CD4-positive, alpha-beta memory T cell (primary cell): ENCODE measurements around the gene OR2B6. TPM values are rescaled to one million over a fixed set of nuclear protein-coding genes. Genes with fewer than 3 reads are reported as not detected.
"Not testable (repeated sequence)": the region's sequence is repeated elsewhere in the genome, so short reads cannot be mapped to it uniquely, and the experiment has no call there.

ENCODE experiments used
- CTCF ChIA-PET: fragments of 350-600 bp; sonication (Branson Sonifier 250); formaldehyde crosslinking; loops from one replicate; lab custom pipeline; 2021; ENCODE audit warnings: inconsistent platforms; ENCODE audit not compliant: partially characterized antibody; lab: Charles Lee
- POLR2A ChIA-PET: fragments of 350-600 bp; sonication (Branson Sonifier 250); formaldehyde crosslinking; loops from one replicate; lab custom pipeline; 2021; ENCODE audit not compliant: partially characterized antibody; lab: Charles Lee
- DNase-seq, 5 donors: peaks; one replicate each; pipeline versions ENCODE4 v3.0.0 to v3.0.0-alpha.2; 2020 to 2022; ENCODE audit warnings: mixed read lengths in 1 of 5
- H3K27ac ChIP-seq: one replicate; pipeline ENCODE4 v1.7.0; 2013; ENCODE audit warnings: low read depth, low read length
- H3K27me3 ChIP-seq: 2 replicates; pipeline ENCODE4 v1.7.0; 2013; ENCODE audit warnings: mild to moderate bottlenecking, low read length, moderate library complexity; ENCODE audit not compliant: insufficient read depth
- H3K36me3 ChIP-seq: 2 replicates; pipeline ENCODE4 v1.7.0; 2013; ENCODE audit warnings: mild to moderate bottlenecking, low read length, moderate library complexity; ENCODE audit not compliant: insufficient read depth
- H3K4me1 ChIP-seq: 2 replicates; pipeline ENCODE4 v1.7.0; 2013; ENCODE audit warnings: mild to moderate bottlenecking, low read length, moderate library complexity; ENCODE audit not compliant: insufficient read depth
- H3K4me3 ChIP-seq, 2 donors: one replicate each; pipeline ENCODE4 v1.7.0; 2013; ENCODE audit warnings: low read length in 2 of 2, mild to moderate bottlenecking in 1 of 2
- H3K9me3 ChIP-seq, 2 donors: one replicate each; pipeline ENCODE4 v1.7.0; 2013; ENCODE audit warnings: low read length in 2 of 2, control low read depth in 1 of 2; ENCODE audit not compliant: control insufficient read depth in 1 of 2
- H3K27ac Mint-ChIP-seq, 7 donors: one replicate each; pipeline ENCODE4 v1.8.0; 2020 to 2021; ENCODE audit warnings: mixed read lengths in 7 of 7, mild to moderate bottlenecking in 6 of 7, inconsistent platforms in 3 of 7, moderate library complexity in 3 of 7
- H3K27me3 Mint-ChIP-seq, 2 donors: one replicate each; pipeline ENCODE4 v1.8.0; 2020 to 2021; ENCODE audit warnings: mixed read lengths in 2 of 2
- H3K36me3 Mint-ChIP-seq, 2 donors: one replicate each; pipeline ENCODE4 v1.8.0; 2020 to 2021; ENCODE audit warnings: mixed read lengths in 2 of 2, inconsistent platforms in 1 of 2, mild to moderate bottlenecking in 1 of 2
- H3K4me1 Mint-ChIP-seq, 4 donors: one replicate each; pipeline ENCODE4 v1.8.0; 2020 to 2021; ENCODE audit warnings: mixed read lengths in 4 of 4, mild to moderate bottlenecking in 1 of 4
- H3K4me3 Mint-ChIP-seq, 8 donors: one replicate each; pipeline ENCODE4 v1.8.0; 2020 to 2021; ENCODE audit warnings: mixed read lengths in 8 of 8, mild to moderate bottlenecking in 7 of 8, moderate library complexity in 6 of 8, inconsistent platforms in 3 of 8
- H3K9me3 Mint-ChIP-seq, 8 donors: one replicate each; pipeline ENCODE4 v1.8.0; 2020 to 2021; ENCODE audit warnings: mixed read lengths in 8 of 8, mild to moderate bottlenecking in 5 of 8, inconsistent platforms in 3 of 8, moderate library complexity in 1 of 8
- intact Hi-C: fragments of 100-400 bp; cut with micrococcal nuclease; formaldehyde crosslinking; loops from one replicate; pipeline ENCODE4 v1.15.1; 2023
- polyA plus RNA-seq, 2 donors: library from polyadenylated mRNA; unstranded; fragments of 300-500 nt; fragmentation: Illumina TruSeq; gene quantifications; one replicate each; pipeline ENCODE4 v1.2.3, GENCODE V29; 2021
- total RNA-seq, 2 experiments: library from RNA; stranded (reverse); gene quantifications; one replicate each; pipeline ENCODE4 v1.2.3, GENCODE V29; 2021

OR2B6 gene
- not detected for total RNA-seq
- polyA plus RNA-seq = not detected

- peaks cover 0 to 1% (median 0%) of the 10 kb centered on the region in 8 donors for H3K9me3 Mint-ChIP-seq
- POLR2A ChIA-PET = no interaction called here
- Histone ChIP-seq H3K27me3 (no peaks in the 10 kb centered on the region), H3K4me1 (no peaks in the 10 kb centered on the region), H3K4me3 (no peak within 1 kb of the TSS), H3K27ac (no peak within 1 kb of the TSS), H3K36me3 (no peaks in the 10 kb centered on the region), H3K9me3 (no peaks in the 10 kb centered on the region)
- no peaks in the 10 kb centered on the region for H3K4me1 Mint-ChIP-seq
- no peak within 1 kb of the TSS for H3K4me3 Mint-ChIP-seq
- intact Hi-C loops = no loop called here
- peaks cover 32 to 38% of the 10 kb centered on the region in 2 donors for H3K27me3 Mint-ChIP-seq
- no peak for DNase-seq
- H3K27ac Mint-ChIP-seq = no peak within 1 kb of the TSS
- no peaks in the 10 kb centered on the region for H3K36me3 Mint-ChIP-seq
- CTCF ChIA-PET = interaction anchor here (1.2 kb wide), 1 partner anchor 10 kb away, joined by 3 read pairs; no protein-coding TSS in a partner anchor
Measured at GRCh38 chr6:27956941-27957340, at the start of gene OR2B6. OR2B6 (plus strand) TSS chr6:27957241; CDS start chr6:27957241, 0 bp downstream.

- no peak overlapping the region for H3K4me3 ChIP-seq
- H3K36me3 ChIP-seq = no peaks in the 10 kb centered on the region
- peaks cover 4% of the 10 kb centered on the region for H3K27me3 ChIP-seq
- H3K9me3 ChIP-seq = no peaks in the 10 kb centered on the region
- peaks cover 5% of the 10 kb centered on the region for H3K4me1 ChIP-seq
- no peaks in the 10 kb centered on the region for H3K9me3 Mint-ChIP-seq
- peaks cover 9 to 16% of the 10 kb centered on the region in 2 donors for H3K27me3 Mint-ChIP-seq
- H3K4me3 Mint-ChIP-seq = no peak overlapping the region
- no peak overlapping the region for H3K27ac Mint-ChIP-seq
- no peak for DNase-seq
- CTCF ChIA-PET = no interaction called here
- intact Hi-C loops = loop anchor here (10.0 kb wide), 1 partner anchor 217 kb away; the partner anchor contains the start of gene ZSCAN16
- H3K36me3 Mint-ChIP-seq = peaks cover 0 to under 1% of the 10 kb centered on the region in 2 donors
- H3K4me1 Mint-ChIP-seq = peaks cover 0 to 2% (median 0%) of the 10 kb centered on the region in 4 donors
- no peak overlapping the region for H3K27ac ChIP-seq
- POLR2A ChIA-PET = no interaction called here
Measured at GRCh38 chr6:27908017-27908416, 49.0 kb upstream of the OR2B6 start.

- H3K27ac Mint-ChIP-seq = no peak within 1 kb of the TSS
- DNase-seq = no peak
- intact Hi-C loops = no loop called here
- Histone ChIP-seq H3K4me3 (no peak within 1 kb of the TSS), H3K36me3 (no peaks in the 10 kb centered on the region), H3K27me3 (peaks cover 10% of the 10 kb centered on the region), H3K4me1 (no peaks in the 10 kb centered on the region), H3K9me3 (no peaks in the 10 kb centered on the region), H3K27ac (no peak within 1 kb of the TSS)
- no peaks in the 10 kb centered on the region for H3K9me3 Mint-ChIP-seq
- CTCF ChIA-PET = interaction anchor here (1.4 kb wide), 1 partner anchor 140 kb away, joined by 4 read pairs; no protein-coding TSS in a partner anchor
- H3K36me3 Mint-ChIP-seq = no peaks in the 10 kb centered on the region
- peaks cover 17 to 18% of the 10 kb centered on the region in 2 donors for H3K27me3 Mint-ChIP-seq
- POLR2A ChIA-PET = interaction anchor here (1.1 kb wide), 1 partner anchor 906 kb away, joined by 3 read pairs; no protein-coding TSS in a partner anchor
- no peak within 1 kb of the TSS for H3K4me3 Mint-ChIP-seq
- no peaks in the 10 kb centered on the region for H3K4me1 Mint-ChIP-seq
Measured at GRCh38 chr6:27911956-27912446, 45.0 kb upstream of the OR2B6 start, which contains the start of gene OR2B2. OR2B2 (minus strand) TSS chr6:27912396; CDS start chr6:27912319, 77 bp downstream.

- H3K27me3 ChIP-seq = no peaks in the 10 kb centered on the region
- H3K9me3 Mint-ChIP-seq = peaks cover 0 to 2% (median 0%) of the 10 kb centered on the region in 8 donors
- H3K4me1 ChIP-seq = no peaks in the 10 kb centered on the region
- no peak overlapping the region for H3K4me3 Mint-ChIP-seq
- H3K4me1 Mint-ChIP-seq = no peaks in the 10 kb centered on the region
- H3K4me3 ChIP-seq = no peak overlapping the region
- no peak overlapping the region for H3K27ac ChIP-seq
- no peak for DNase-seq
- peaks cover 18 to 20% of the 10 kb centered on the region in 2 donors for H3K27me3 Mint-ChIP-seq
- intact Hi-C loops = no loop called here
- no peak overlapping the region for H3K27ac Mint-ChIP-seq
- ChIA-PET CTCF (interaction anchor here (0.6 kb wide), 1 partner anchor 812 kb away, joined by 3 read pairs; no protein-coding TSS in a partner anchor), POLR2A (no interaction called here)
- H3K36me3 ChIP-seq = no peaks in the 10 kb centered on the region
- H3K36me3 Mint-ChIP-seq = no peaks in the 10 kb centered on the region
- no peaks in the 10 kb centered on the region for H3K9me3 ChIP-seq
Measured at GRCh38 chr6:27922949-27923348, 34.1 kb upstream of the OR2B6 start.

- H3K27ac ChIP-seq = no peak overlapping the region
- H3K4me3 ChIP-seq = no peak overlapping the region
- intact Hi-C loops = no loop called here
- no peak for DNase-seq
- H3K9me3 ChIP-seq = no peaks in the 10 kb centered on the region
- no peaks in the 10 kb centered on the region for H3K4me1 ChIP-seq
- Mint-ChIP-seq H3K4me3 (no peak overlapping the region), H3K27me3 (peaks cover 24 to 25% of the 10 kb centered on the region in 2 donors), H3K9me3 (peaks cover 0 to 5% (median 0%) of the 10 kb centered on the region in 8 donors), H3K4me1 (no peaks in the 10 kb centered on the region), H3K27ac (no peak overlapping the region), H3K36me3 (no peaks in the 10 kb centered on the region)
- no peaks in the 10 kb centered on the region for H3K36me3 ChIP-seq
- ChIA-PET POLR2A (no interaction called here), CTCF (no interaction called here)
- no peaks in the 10 kb centered on the region for H3K27me3 ChIP-seq
Measured at GRCh38 chr6:27924179-27924578, 32.9 kb upstream of the OR2B6 start.

- H3K27me3 ChIP-seq, H3K9me3 Mint-ChIP-seq, CTCF ChIA-PET: not testable (repeated sequence)
Measured at GRCh38 chr6:27928041-27928440, 29.0 kb upstream of the OR2B6 start.

GRCh38 chr6:27929930-27930329 is 27.1 kb upstream of the OR2B6 start:
- H3K4me3 Mint-ChIP-seq, H3K36me3 ChIP-seq, POLR2A ChIA-PET, H3K9me3 Mint-ChIP-seq, DNase-seq, H3K27ac Mint-ChIP-seq, H3K36me3 Mint-ChIP-seq, H3K4me3 ChIP-seq, H3K27ac ChIP-seq, intact Hi-C loops, H3K4me1 ChIP-seq, H3K4me1 Mint-ChIP-seq, H3K27me3 ChIP-seq, CTCF ChIA-PET, H3K9me3 ChIP-seq: not testable (repeated sequence)
- H3K27me3 Mint-ChIP-seq = peaks cover 26 to 33% of the 10 kb centered on the region in 2 donors

More at GRCh38 chr6:27928041-27928440, 29.0 kb upstream of the OR2B6 start:
- intact Hi-C loops, H3K4me3 Mint-ChIP-seq, H3K4me1 Mint-ChIP-seq, H3K9me3 ChIP-seq, H3K4me1 ChIP-seq, H3K27ac ChIP-seq, DNase-seq, POLR2A ChIA-PET, H3K36me3 ChIP-seq, H3K27ac Mint-ChIP-seq, H3K36me3 Mint-ChIP-seq, H3K4me3 ChIP-seq: not testable (repeated sequence)
- peaks cover 27 to 34% of the 10 kb centered on the region in 2 donors for H3K27me3 Mint-ChIP-seq
